ENCODE measurements around the gene PAN2. TPM values are rescaled to one million over a fixed set of nuclear protein-coding genes. Genes with fewer than 3 reads are reported as not detected.

The PAN2 gene
- total RNA-seq, 1 donor from 2014 or later = 45.3 TPM

DNA sequence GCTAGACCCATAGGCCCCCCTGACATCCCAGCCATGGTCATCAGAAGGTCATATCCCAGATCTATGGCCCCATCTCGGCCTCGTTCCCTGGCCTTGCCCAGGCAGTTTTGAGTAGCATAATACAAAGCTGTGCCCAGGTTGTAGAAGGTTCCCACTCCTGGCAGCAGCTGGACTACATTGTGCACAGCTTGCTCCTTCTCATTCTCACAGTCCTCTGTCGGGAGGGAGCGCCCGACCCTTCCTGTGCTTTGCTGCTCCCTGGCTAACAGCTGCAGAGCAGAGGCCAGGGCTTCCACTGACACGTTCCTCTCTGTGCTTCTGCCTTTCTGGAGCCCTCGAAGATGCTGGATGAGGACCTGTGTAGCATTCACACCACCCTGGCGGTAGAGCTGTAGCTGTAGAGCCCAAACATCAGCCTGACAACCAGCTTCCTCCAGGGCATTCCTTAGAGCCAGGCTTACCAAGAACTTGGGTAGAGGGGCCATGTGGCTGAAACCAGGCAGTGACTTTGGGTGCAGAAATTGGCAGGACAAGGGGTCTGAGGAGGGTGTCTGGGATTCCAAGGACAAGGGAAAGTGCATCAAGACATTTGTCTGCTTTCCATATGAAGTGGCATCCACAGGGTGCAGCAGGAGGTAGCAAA, 27.8 kb upstream of the PAN2 start:
- H3K9me3 ChIP-seq = no peaks in the 10 kb centered on the region
- H3K27ac ChIP-seq = no peak overlapping the region
- H3K27me3 ChIP-seq = no peaks in the 10 kb centered on the region
- TF ChIP-seq, protein P1, sequence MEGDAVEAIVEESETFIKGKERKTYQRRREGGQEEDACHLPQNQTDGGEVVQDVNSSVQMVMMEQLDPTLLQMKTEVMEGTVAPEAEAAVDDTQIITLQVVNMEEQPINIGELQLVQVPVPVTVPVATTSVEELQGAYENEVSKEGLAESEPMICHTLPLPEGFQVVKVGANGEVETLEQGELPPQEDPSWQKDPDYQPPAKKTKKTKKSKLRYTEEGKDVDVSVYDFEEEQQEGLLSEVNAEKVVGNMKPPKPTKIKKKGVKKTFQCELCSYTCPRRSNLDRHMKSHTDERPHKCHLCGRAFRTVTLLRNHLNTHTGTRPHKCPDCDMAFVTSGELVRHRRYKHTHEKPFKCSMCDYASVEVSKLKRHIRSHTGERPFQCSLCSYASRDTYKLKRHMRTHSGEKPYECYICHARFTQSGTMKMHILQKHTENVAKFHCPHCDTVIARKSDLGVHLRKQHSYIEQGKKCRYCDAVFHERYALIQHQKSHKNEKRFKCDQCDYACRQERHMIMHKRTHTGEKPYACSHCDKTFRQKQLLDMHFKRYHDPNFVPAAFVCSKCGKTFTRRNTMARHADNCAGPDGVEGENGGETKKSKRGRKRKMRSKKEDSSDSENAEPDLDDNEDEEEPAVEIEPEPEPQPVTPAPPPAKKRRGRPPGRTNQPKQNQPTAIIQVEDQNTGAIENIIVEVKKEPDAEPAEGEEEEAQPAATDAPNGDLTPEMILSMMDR (IDR thresholded peaks at IDR 0.05) = no peak
- no peak for DNase-seq (ENCODE audit: low spot score in 2 of 2)
- intact Hi-C loops (cut with DNase I) = loop anchor here (5.0 kb wide), 2 partner anchors 44 to 286 kb away; partner anchors contain the start of genes ATP5F1B and CNPY2
- H3K4me3 ChIP-seq = no peak overlapping the region
- H3K4me1 ChIP-seq = peaks cover 9 to 13% of the 10 kb centered on the region in 2 donors
- H3K36me3 ChIP-seq = no peaks in the 10 kb centered on the region

DNA sequence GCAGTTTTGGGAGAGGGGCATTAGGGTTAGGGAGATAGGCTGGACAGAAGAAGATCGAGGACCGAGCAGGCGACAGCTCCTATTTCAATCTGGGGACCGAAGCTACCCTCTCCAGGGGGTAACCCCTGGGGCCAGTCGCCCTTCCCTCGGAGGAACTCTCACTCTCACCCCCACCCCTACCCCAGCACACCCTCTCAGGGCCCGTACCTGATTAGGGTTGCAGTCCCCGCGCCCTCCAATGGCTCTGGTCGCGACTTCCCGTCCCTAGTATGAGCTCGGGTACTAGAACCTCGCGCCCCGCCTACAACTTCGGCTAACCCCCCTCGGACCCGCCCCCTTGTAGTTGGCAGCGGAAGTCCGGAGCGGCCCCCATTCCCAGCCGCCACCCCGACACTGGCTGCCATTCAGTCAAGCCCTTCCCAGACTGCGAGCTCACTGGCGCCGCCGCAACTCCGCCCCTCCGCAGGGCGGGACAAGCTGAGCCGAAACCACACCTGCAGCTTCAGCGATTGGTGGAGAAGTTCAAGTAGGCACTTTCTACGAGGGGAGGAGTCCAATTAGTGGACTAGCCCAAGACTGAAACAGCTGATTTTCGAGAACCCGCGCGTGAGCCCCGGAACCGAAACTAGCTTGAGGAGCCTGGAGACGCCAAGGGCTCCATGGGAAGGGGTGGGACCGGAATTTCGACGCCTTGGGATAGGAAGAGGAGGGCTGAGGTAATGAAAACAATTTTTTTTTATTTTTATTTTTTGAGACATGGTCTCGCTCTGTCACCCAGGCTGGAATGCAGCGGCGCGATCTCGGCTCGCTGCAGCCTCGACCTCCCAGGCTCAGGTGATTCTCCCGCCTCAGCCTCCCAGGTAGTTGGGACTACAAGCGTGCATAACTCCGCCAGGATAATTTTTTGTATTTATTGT, 26.3 kb upstream of the PAN2 start, which contains the start of gene STAT2:
Gene STAT2 (minus strand): TSS at position 257 of the 917 bp plus-strand sequence. CDS start 3,536 bp downstream, outside the sequence.
- H3K9me3 ChIP-seq = no peaks in the 10 kb centered on the region
- H3K36me3 ChIP-seq = peaks cover 13 to 14% of the 10 kb centered on the region in 2 donors
- peak within 1 kb of the TSS; percentile 89 to 95 for H3K27ac ChIP-seq
- peaks cover 9 to 13% of the 10 kb centered on the region in 2 donors for H3K4me1 ChIP-seq
- TF ChIP-seq, protein P1 (IDR thresholded peaks at IDR 0.05) = no peak
- intact Hi-C loops (cut with DNase I) = loop anchor here (1.0 to 5.0 kb wide), 5 partner anchors 26 to 287 kb away; partner anchors contain the start of genes ATP5F1B, CNPY2 and TIMELESS
- DNase-seq (ENCODE audit: low spot score in 2 of 2) = peak; percentile 99 to 100
- peak within 1 kb of the TSS; percentile 74 to 96 for H3K4me3 ChIP-seq
- no peaks in the 10 kb centered on the region for H3K27me3 ChIP-seq

DNA sequence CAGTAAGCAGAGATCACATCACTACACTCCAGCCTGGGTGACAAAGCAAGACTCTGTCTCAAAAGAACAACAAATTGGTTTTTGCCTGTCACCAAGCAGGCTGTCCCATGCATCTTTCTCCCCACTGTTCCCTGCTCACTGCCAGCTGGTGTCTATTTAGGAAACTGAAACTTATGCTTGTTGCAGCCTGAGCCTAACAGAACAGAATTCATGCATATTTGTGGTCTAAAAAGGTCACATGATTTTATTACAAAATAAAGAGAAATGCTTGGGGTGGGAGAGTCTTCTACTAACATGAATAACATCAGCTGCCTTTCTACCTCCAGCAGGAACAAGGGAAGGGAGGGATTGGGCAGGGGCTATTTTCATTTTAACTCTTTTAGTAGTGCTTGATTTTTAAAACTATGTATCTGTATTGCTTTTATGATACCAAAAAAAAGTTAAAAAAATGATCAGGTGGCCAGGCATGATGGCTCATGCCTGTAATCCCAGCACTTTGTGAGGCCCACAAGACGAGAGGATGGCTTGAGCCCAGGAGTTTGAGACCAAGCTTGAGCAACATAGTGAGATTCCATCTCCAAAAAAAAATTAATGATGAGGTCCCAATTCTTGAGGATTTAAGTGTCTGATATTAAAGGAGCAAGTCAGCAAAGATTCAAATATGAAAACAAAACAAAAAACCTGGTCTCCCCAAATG, 25.2 kb upstream of the PAN2 start:
- intact Hi-C loops (cut with DNase I) = no loop called here
- Histone ChIP-seq H3K27me3 (no peaks in the 10 kb centered on the region), H3K4me1 (peaks cover 9 to 13% of the 10 kb centered on the region in 2 donors), H3K9me3 (no peaks in the 10 kb centered on the region), H3K36me3 (peaks cover 25 to 26% of the 10 kb centered on the region in 2 donors), H3K27ac (peak overlapping the region; percentile 89 to 92), H3K4me3 (peak overlapping the region; percentile 74 to 96)
- TF ChIP-seq, protein P1 (IDR thresholded peaks at IDR 0.05) = no peak
- no peak for DNase-seq (ENCODE audit: low spot score in 2 of 2)

DNA sequence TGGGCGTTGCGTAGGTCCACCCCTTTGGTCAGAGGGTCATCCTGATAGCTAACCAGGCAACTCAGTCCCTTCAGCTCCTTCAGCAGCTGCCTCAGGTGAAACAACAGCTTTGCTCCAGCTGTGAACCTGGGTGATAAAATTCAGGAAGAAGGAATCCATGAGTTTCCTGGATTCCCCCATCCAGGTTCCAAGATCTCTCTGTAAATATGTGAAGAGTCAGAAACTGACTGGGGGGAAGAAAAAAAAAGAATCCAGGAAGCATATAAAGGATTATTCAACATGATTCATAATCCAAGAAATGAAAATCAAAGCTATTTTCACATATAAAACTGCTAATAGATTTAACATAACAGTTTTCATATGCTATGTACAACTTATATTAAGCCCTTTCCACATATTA, 17.5 kb upstream of the PAN2 start:
- no peak overlapping the region for H3K27ac ChIP-seq
- no peaks in the 10 kb centered on the region for H3K27me3 ChIP-seq
- peaks cover 93 to 98% of the 10 kb centered on the region in 2 donors for H3K36me3 ChIP-seq
- no peaks in the 10 kb centered on the region for H3K4me1 ChIP-seq
- intact Hi-C loops (cut with DNase I) = no loop called here
- TF ChIP-seq, protein P1 (IDR thresholded peaks at IDR 0.05) = no peak
- no peaks in the 10 kb centered on the region for H3K9me3 ChIP-seq
- DNase-seq (ENCODE audit: low spot score in 2 of 2) = no peak
- H3K4me3 ChIP-seq = no peak overlapping the region

DNA sequence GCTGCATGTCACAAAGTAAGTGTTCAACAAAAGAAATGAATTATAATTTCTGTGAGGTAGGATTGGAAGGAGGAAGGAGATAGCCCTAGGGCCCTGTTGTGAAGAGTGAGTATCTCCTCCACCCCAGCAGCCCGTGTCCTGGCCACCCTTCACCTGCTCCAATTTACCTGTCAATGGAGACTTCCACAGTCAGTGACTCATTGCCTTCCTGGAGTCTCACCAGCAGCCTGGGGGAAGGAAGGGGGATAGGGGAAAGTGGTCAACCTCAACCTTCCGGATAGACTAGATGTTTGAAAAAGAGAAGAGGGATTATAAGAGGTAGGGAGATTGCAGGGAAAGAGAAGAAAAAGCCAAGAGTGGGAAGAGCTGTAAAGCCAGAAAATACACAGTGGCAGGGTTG, 16.9 kb upstream of the PAN2 start:
- no peak for DNase-seq (ENCODE audit: low spot score in 2 of 2)
- Histone ChIP-seq H3K27me3 (no peaks in the 10 kb centered on the region), H3K27ac (no peak overlapping the region), H3K4me3 (no peak overlapping the region), H3K9me3 (no peaks in the 10 kb centered on the region), H3K36me3 (peaks cover 92 to 98% of the 10 kb centered on the region in 2 donors), H3K4me1 (no peaks in the 10 kb centered on the region)
- intact Hi-C loops (cut with DNase I) = no loop called here
- TF ChIP-seq, protein P1 (IDR thresholded peaks at IDR 0.05) = no peak

Measured in ascending aorta (tissue), 2 donors.